ENCODE results near the gene CNTNAP5.

DNA sequence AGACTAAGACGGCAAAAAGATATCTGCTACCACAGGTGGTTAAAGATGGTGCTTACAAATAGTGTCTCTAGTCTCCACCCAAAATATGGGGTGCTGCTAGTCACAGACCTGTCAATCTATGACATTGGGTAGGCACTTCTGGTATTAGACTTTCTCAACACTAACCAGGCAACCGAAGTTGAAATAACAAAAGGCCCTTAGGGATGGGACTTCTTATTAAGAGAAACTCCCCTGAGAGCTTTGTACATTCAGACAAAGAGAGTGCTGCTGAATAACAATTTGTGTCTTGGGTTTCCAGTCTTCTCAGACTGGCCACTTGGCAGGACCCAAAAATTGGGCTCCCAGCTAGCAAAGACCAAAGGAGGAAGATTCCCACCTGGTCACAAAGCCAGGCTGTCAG is 310.0 kb downstream of the CNTNAP5 start:
- TF ChIP-seq CTCF (IDR thresholded peaks at IDR 0.05) (no peak), SIN3A (IDR thresholded peaks at IDR 0.05; ENCODE audit: borderline replicate concordance, insufficient read depth, low read depth, low read length) (no peak), POLR2AphosphoS5 (IDR thresholded peaks at IDR 0.05; ENCODE audit: low read depth, low read length) (no peak), TCF7L2 (IDR thresholded peaks at IDR 0.05; ENCODE audit: low read depth, low read length) (no peak), REST (IDR thresholded peaks at IDR 0.05; ENCODE audit: insufficient read depth in 1 of 2, low read depth in 2 of 2, low read length in 1 of 2) (no peak)
